Stimulated activated CD4-positive, alpha-beta T cell treated with anti-CD3 and anti-CD28 coated beads, Interleukin-1b, Interleukin-23, amount 100 ng/mL, for 1 hour (primary cell): ENCODE measurements around the gene EIPR1.

Source experiments
- DNase-seq, 2 donors: peaks; one replicate each; pipeline ENCODE4 v3.0.0-alpha.2; 2020; ENCODE audit warnings: low read depth in 2 of 2

The EIPR1 gene

DNA sequence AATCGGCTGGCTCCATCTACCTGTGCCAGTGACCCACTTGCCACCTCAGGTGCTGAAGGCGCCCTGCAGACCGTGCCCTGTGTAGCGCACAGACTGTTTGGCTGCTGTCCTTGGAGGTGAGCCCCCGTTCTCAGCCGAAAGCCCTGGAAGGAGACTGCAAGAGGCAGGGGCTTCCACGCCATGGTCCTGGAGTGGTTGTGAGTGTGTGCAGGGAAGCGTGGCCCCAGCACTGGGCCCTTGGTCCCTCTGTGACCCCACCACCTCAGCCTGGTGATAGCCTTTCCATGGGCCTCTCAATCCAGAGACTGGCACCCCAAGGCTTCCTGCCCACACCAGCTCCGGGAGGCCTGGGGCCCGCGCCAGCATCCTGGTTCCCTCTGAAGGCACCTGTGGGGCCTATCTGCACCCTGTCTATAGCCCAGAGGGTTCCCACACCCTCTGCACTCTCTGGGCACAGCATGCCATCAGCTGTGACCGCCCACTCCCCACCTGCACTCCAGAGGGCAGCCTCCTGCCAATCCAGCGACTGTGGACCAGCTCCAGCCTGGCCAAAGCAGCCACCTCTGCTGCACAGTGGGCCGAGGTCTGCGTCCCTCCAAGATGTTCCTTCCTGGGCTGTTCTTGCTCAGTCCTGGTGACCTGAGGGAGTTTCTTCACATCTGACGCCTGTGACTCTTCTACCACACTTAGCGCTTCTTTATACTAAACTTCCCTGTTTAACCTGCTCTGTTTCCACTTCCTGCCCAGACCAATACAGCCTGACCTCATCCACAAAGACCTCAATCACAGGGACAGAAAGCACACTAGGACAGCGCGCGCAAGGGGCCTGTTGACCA lies 109.5 kb downstream of the EIPR1 start:
- no peak for DNase-seq

DNA sequence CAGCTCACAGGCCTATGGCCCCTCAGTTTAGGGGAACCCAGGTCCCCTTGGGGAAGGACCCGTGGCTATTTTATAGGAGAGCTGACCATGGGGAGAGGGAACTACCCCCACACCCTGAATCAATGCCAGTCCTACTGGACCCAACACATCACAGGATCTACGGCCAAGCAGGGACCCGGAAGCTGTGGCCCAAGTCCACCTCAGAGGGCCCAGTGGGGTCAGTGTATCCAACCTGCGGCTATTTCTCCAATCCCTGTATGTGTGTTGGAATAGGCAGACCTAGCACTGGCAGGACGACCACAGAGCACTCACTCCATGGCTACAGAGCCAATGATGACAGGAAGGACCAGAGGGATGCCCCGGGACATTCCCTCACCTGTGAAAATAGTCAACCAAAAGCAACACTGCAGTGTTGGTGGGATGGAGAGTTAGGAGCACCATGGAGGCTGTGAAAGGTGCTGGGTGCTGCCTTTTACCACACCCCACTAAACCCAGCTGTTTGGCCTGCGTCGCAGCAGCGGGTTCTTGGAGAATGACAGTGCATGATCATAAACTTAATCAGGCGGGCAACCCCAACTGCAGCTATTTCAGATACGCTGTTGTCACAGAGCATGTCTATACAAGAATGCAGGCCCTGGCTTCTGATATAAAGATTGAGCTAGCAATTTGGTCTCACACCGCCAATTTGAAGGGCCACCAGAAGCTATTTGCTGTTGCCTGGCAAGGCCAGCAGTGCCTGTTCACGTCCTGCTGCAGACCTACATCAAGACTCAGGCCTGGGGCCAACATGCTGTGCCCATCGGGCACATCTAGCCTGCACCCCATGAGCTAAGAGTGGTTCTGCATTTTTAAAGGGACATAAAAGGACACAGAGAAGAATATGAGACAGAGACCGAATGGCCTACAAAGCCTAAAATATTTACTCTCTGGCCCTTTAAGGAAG lies 110.4 kb downstream of the EIPR1 start:
- DNase-seq, result no peak

GRCh38 chr2:3265981-3266924 lies 111.4 kb downstream of the EIPR1 start:
- DNase-seq, result no peak

DNA sequence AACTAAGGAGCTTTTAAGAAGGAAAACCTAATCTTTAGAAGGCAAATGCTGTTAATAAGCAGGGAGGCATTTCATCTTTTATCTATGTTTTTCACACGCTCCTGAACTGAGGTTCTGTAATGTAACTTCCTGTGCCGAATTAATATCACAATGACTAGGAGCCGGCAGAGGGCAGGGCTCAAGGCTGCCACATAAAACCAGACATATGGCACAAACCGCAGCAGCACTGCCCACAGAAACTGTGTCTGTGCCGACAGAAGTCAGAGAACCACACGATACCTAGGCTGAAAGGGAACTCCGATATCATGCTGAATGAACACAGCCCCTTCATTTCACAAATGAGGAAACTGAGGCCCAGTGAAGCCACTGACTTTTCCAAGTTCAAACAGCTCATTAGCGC lies 112.1 kb downstream of the EIPR1 start:
- DNase-seq, result no peak

- no peak for DNase-seq
These were observed 113.4 kb downstream of the EIPR1 start for GRCh38 chr2:3264010-3264744.

- DNase-seq, result no peak
These were observed 114.1 kb downstream of the EIPR1 start for GRCh38 chr2:3263487-3263886.

GRCh38 chr2:3262437-3263388 lies 114.9 kb downstream of the EIPR1 start:
- no peak for DNase-seq

DNA sequence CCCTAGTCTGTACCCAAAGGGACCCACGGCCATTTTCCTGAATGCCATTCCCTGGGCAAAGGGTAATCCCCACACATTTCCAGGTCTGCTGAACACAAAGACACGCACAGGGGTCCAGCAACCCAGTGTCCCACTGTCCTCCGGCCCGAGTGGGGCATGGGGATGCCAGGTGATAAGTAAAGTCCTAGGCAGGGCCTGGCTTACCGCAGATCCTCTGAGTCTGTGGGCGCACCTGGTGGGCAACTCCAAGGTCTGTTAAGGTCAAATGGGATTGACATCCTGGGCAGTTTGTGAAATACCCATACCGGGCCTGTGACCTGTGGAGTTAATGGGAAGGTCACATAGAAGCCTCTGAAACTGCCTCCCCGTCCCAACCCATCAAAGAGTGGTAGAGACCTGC lies 116.1 kb downstream of the EIPR1 start:
- DNase-seq, result no peak

GRCh38 chr2:3260959-3261358 lies 116.7 kb downstream of the EIPR1 start:
- DNase-seq, result no peak

GRCh38 chr2:3257826-3258225 lies 119.8 kb downstream of the EIPR1 start:
- DNase-seq, result no peak

GRCh38 chr2:3257166-3257565 lies 120.5 kb downstream of the EIPR1 start:
- DNase-seq, result no peak

DNA sequence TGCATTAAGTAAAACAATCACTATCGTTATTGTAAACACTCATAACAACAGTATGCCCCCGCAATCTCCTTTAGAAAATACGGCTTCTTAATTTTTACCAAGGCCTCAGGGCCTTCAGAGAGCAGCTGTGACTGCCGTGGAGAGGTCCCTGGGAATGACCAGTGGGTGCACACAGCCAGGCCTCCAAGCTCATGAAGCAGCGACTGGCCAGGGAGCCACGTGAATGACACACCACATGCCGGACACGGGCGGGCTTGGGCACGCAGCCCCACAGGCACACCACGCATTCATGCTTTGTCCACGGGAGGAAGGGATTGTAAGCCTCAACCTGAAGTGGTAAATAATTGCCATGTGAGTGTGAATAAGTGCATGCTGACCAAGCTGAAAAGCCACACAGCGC lies 121.0 kb downstream of the EIPR1 start:
- no peak for DNase-seq

DNA sequence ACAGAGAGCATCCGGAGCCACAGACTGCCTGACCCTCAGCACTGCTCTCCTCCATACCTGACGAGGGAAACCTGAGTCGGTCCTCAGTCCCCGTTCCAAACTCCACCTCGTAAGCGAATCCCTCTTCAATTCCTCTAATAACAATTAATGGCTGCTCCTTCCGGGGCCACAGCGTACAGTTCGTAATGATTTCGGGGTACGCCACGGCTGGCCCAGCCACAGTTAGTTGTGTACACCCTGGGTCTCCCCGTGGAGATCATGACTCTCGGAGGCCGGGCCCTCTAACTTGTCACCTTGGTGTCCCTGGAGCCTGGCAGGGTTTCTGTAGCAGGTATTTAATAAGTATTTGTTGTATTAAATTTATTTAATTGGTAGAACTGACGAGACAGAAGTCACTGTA lies 121.5 kb downstream of the EIPR1 start:
- no peak for DNase-seq

- no peak for DNase-seq
These were observed 123.1 kb downstream of the EIPR1 start for GRCh38 chr2:3254442-3254941.

DNA sequence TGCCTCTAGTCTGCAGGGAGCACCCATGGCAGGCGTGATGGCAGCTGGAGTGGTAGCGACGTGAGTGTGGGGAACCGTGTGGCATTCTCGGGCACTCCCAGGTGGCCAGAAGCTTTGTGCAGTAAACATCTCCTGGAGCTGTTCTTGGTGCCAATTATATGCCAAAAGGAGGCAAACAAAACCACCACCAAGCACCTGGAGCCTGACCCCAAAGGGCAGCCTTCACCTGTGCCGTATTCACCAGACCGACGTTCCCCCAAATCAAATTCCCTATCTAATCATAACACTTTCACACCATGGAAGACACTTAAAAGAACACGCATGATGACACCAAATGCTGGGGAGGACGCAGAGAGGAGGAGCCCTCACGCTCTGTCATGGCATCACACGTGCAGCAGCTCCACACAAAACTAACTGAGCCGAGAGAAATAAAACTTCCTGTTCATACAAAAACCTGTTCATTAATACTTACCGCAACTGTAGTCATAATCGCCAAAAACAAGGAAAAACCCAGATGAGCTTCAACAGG lies 123.6 kb downstream of the EIPR1 start:
- DNase-seq, result no peak

GRCh38 chr2:3251946-3252345 lies 125.7 kb downstream of the EIPR1 start:
- no peak for DNase-seq

GRCh38 chr2:3249476-3249962 lies 128.1 kb downstream of the EIPR1 start:
- no peak for DNase-seq

DNA sequence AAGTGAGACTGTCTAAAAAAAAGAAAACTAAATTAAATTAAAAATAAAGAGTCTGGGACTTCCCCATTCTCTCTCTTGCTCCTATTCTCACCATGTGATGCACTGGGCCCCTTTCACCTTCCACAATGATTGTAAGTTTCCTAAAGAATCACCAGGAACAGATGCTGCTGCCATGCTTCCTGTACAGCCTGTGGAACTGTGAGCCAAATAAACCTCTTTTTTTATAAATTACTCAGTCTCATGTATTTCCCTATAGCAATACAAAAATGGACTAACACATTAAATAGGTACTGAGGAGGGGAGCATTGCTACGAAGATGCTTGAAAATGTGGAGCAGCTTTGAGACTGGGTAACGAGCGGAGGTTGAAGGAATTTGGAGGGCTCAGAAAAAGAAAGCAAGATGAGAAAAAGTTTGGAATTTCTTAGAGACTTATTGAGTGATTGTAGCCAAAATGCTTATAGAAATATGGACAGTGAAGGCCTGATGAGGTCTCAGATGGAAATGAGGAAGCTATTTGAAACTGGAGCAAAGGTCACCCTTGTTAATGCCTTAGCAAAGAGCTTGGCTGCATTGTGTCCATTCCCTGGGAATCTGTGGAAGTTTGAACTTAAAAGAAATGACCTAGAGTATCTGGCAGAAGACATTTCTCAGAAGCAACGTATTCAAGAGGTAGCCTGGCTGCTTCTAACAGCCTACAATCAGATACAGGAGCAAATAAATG lies 128.7 kb downstream of the EIPR1 start:
- DNase-seq, result no peak
